ENCODE data around the gene SLC4A8.

DNA sequence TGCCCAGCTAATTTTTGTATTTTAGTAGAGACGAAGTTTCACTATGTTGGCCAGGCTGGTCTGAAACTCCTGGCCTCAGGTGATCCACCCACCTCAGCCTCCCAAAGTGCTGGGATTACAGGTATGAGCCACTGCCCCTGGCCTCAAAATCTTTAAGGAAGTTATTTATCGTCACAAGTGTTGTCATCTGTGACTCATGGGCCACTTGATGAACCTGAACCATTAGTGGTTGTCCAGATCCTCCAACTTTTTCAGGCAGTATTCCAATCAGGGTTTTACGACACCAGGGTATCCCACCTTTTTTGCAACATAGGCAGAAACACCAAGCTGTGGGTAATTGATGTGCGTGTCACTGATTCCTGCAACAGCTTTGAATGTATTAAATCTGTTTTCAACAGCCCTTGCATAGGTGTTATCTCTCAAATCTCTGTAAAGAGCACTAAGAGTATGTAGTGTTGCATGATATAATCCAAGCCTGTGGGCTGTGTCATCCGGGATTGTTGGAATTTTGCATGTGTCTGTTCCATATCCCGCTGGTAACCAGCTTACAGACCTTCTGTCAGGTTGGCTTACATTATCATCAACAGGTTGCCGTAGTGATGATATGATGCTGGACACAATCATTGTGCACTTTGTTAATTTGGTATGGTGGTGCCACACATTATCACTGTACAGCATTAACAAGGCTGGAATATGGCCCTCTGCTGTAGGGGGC is 87.1 kb downstream of the SLC4A8 start:
- TF ChIP-seq, protein P1, sequence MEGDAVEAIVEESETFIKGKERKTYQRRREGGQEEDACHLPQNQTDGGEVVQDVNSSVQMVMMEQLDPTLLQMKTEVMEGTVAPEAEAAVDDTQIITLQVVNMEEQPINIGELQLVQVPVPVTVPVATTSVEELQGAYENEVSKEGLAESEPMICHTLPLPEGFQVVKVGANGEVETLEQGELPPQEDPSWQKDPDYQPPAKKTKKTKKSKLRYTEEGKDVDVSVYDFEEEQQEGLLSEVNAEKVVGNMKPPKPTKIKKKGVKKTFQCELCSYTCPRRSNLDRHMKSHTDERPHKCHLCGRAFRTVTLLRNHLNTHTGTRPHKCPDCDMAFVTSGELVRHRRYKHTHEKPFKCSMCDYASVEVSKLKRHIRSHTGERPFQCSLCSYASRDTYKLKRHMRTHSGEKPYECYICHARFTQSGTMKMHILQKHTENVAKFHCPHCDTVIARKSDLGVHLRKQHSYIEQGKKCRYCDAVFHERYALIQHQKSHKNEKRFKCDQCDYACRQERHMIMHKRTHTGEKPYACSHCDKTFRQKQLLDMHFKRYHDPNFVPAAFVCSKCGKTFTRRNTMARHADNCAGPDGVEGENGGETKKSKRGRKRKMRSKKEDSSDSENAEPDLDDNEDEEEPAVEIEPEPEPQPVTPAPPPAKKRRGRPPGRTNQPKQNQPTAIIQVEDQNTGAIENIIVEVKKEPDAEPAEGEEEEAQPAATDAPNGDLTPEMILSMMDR (conservative IDR thresholded peaks at IDR 0.05; ENCODE audit: low read depth, low read length) = no peak
- TF ChIP-seq EZH2phosphoT487 (IDR thresholded peaks at IDR 0.05; ENCODE audit: borderline replicate concordance, low read length) (no peak), EZH2 (IDR thresholded peaks at IDR 0.05; ENCODE audit: low read length, unreplicated experiment) (no peak)
